Hepatocyte (in vitro differentiated cells): ENCODE data around the gene APLP1. TPM values are rescaled to one million over a fixed set of nuclear protein-coding genes. Genes with fewer than 3 reads are reported as not detected.

ENCODE experiments used
- DNase-seq: peaks from one replicate; pipeline ENCODE4 v3.0.0-alpha.2; 2016; ENCODE audit warnings: low spot score
- H2AFZ ChIP-seq: fragments of 200-600 bp; sonication (generic); 2 replicates; pipeline ENCODE4 v1.6.0; 2016; ENCODE audit warnings: antibody characterized with exemption, mild to moderate bottlenecking
- H3K27ac ChIP-seq: fragments of 200-600 bp; sonication (generic); 2 replicates; pipeline ENCODE4 v1.5.1; 2016; ENCODE audit warnings: mild to moderate bottlenecking
- H3K27me3 ChIP-seq: fragments of 200-600 bp; sonication (generic); 2 replicates; pipeline ENCODE4 v1.6.1; 2016
- H3K36me3 ChIP-seq: fragments of 200-600 bp; sonication (generic); replicated peaks from 2 replicates; pipeline ENCODE4 v1.5.1; 2016; ENCODE audit warnings: low read depth; ENCODE audit not compliant: insufficient read depth
- H3K4me1 ChIP-seq: fragments of 200-600 bp; sonication (generic); 2 replicates; pipeline ENCODE4 v1.5.1; 2016; ENCODE audit warnings: mild to moderate bottlenecking, moderate library complexity; ENCODE audit not compliant: insufficient read depth
- H3K4me2 ChIP-seq: fragments of 200-600 bp; sonication (generic); 2 replicates; pipeline ENCODE4 v1.6.0; 2016
- H3K4me3 ChIP-seq: fragments of 200-600 bp; sonication (generic); 2 replicates; pipeline ENCODE4 v1.5.1; 2016; ENCODE audit warnings: mild to moderate bottlenecking
- H3K79me2 ChIP-seq: fragments of 200-600 bp; sonication (generic); 2 replicates; pipeline ENCODE4 v1.6.0; 2017; ENCODE audit warnings: mild to moderate bottlenecking
- H3K9me2 ChIP-seq: fragments of 200-600 bp; sonication (generic); replicated peaks from 2 replicates; pipeline ENCODE4 v1.6.0; 2017; ENCODE audit warnings: mild to moderate bottlenecking; ENCODE audit not compliant: insufficient read depth
- H3K9me3 ChIP-seq: fragments of 200-600 bp; sonication (generic); 2 replicates; pipeline ENCODE4 v1.5.1; 2016; ENCODE audit warnings: low read depth, mild to moderate bottlenecking
- H4K20me1 ChIP-seq: fragments of 200-600 bp; sonication (generic); 2 replicates; pipeline ENCODE4 v1.6.0; 2016; ENCODE audit warnings: mild to moderate bottlenecking; ENCODE audit not compliant: insufficient read depth, poor library complexity, severe bottlenecking
- EZH2 ChIP-seq: fragments of 200-600 bp; sonication (generic); IDR thresholded peaks from 2 replicates; pipeline ENCODE4 v1.6.1; 2016; ENCODE audit warnings: antibody characterized with exemption, mild to moderate bottlenecking, borderline replicate concordance
- EZH2phosphoT487 ChIP-seq: fragments of 200-600 bp; sonication (generic); IDR thresholded peaks from one replicate; pipeline ENCODE4 v1.6.1; 2018; ENCODE audit warnings: antibody characterized with exemption, mild to moderate bottlenecking, low read depth, moderate library complexity; ENCODE audit not compliant: unreplicated experiment, severe bottlenecking
- WGBS: methylation state at CpG from one replicate; pipeline ENCODE4 v1.1.6; 2016; ENCODE audit warnings: low lambda C conversion rate; ENCODE audit errors: missing lambda C conversion rate; 5-methylcytosine and 5-hydroxymethylcytosine counted together
- polyA plus RNA-seq: library from polyadenylated mRNA; unstranded; fragments of >200 nt; fragmentation: Nextera tagmentation; extraction: Ambion mirVana; gene quantifications from 2 replicates; pipeline ENCODE4 v1.2.1, GENCODE V29; 2016
- total RNA-seq: library from RNA; depleted of rRNA; stranded (reverse); fragments of >200 nt; gene quantifications from 2 replicates; pipeline ENCODE4 v1.2.3, GENCODE V29; 2014
- TF ChIP-seq, protein P1 (sequence below): fragments of 200-600 bp; sonication (generic); IDR thresholded peaks from 2 replicates; pipeline ENCODE4 v1.5.1; 2016; ENCODE audit warnings: antibody characterized with exemption, mild to moderate bottlenecking; ENCODE audit not compliant: poor library complexity

Gene APLP1
- total and polyA plus RNA-seq, 2 experiments from 2014 or later: 29.0 to 115 TPM

DNA sequence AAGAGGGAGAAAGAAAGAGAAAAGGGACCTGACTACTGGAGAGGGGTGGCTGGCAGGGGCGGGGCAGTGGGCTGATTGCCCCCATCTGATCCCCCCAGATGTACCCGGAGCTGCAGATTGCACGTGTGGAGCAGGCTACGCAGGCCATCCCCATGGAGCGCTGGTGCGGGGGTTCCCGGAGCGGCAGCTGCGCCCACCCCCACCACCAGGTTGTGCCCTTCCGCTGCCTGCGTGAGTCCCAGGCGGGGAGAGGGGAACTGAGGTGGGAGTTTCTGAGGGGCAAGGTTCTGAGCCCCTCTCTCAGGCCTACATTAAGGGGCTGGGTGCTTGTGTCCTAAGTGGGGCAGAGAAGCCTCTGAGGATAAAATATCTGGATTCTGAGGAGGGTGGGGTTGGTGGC is 2.4 kb downstream of the APLP1 start:
- H3K27me3 ChIP-seq: peaks cover 12% of the 10 kb centered on the region

GRCh38 chr19:35871611-35872010 is 3.2 kb downstream of the APLP1 start:
- no peaks in the 10 kb centered on the region for H3K9me2 ChIP-seq
- no peaks in the 10 kb centered on the region for H3K36me3 ChIP-seq
- DNase-seq: no peak
- no peaks in the 10 kb centered on the region for H3K9me3 ChIP-seq
- H3K27me3 ChIP-seq: peaks cover 12% of the 10 kb centered on the region
- WGBS: 91% methylated on average over 12 of the region's 12 CpGs
- H2AFZ ChIP-seq: no peak overlapping the region
- TF ChIP-seq EZH2: no peak
- TF ChIP-seq, protein P1, sequence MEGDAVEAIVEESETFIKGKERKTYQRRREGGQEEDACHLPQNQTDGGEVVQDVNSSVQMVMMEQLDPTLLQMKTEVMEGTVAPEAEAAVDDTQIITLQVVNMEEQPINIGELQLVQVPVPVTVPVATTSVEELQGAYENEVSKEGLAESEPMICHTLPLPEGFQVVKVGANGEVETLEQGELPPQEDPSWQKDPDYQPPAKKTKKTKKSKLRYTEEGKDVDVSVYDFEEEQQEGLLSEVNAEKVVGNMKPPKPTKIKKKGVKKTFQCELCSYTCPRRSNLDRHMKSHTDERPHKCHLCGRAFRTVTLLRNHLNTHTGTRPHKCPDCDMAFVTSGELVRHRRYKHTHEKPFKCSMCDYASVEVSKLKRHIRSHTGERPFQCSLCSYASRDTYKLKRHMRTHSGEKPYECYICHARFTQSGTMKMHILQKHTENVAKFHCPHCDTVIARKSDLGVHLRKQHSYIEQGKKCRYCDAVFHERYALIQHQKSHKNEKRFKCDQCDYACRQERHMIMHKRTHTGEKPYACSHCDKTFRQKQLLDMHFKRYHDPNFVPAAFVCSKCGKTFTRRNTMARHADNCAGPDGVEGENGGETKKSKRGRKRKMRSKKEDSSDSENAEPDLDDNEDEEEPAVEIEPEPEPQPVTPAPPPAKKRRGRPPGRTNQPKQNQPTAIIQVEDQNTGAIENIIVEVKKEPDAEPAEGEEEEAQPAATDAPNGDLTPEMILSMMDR: no peak
- no peak for TF ChIP-seq EZH2phosphoT487
- no peaks in the 10 kb centered on the region for H3K79me2 ChIP-seq
- H4K20me1 ChIP-seq: no peaks in the 10 kb centered on the region
- no peak overlapping the region for H3K4me3 ChIP-seq
- H3K27ac ChIP-seq: no peak overlapping the region
- peaks cover 17% of the 10 kb centered on the region for H3K4me1 ChIP-seq
- no peak overlapping the region for H3K4me2 ChIP-seq

More for the DNA sequence above, 2.4 kb downstream of the APLP1 start:
- WGBS: 81% methylated on average over 10 of the region's 12 CpGs
- no peak for TF ChIP-seq EZH2phosphoT487
- no peak for TF ChIP-seq EZH2
- H3K4me3 ChIP-seq: no peak overlapping the region
- peaks cover 17% of the 10 kb centered on the region for H3K4me1 ChIP-seq
- no peak for DNase-seq
- no peaks in the 10 kb centered on the region for H3K79me2 ChIP-seq
- H3K4me2 ChIP-seq: no peak overlapping the region
- H3K9me3 ChIP-seq: no peaks in the 10 kb centered on the region
- no peak overlapping the region for H3K27ac ChIP-seq
- no peaks in the 10 kb centered on the region for H3K36me3 ChIP-seq
- H3K9me2 ChIP-seq: no peaks in the 10 kb centered on the region
- no peak overlapping the region for H2AFZ ChIP-seq
- H4K20me1 ChIP-seq: no peaks in the 10 kb centered on the region

DNA sequence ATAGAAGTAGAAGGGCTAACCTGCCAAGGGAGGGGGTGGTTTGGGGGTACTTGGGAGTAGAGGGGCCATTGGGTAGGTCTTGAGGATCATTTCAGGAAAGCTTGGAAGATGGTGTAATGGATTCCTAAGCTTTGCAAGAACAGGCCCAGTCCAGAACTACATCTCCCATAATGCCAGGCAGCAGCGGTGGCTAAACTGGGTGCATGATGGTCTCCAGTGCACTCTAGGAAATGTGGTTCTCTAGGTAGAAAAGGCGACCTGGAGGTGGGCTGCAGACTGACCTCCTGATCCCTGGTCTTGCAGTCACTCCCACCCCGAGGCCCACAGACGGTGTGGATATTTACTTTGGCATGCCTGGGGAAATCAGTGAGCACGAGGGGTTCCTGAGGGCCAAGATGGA is 3.8 kb downstream of the APLP1 start:
- H4K20me1 ChIP-seq: no peaks in the 10 kb centered on the region
- H3K27me3 ChIP-seq: peaks cover 12% of the 10 kb centered on the region
- no peak overlapping the region for H3K4me3 ChIP-seq
- DNase-seq: no peak
- no peaks in the 10 kb centered on the region for H3K36me3 ChIP-seq
- no peak overlapping the region for H3K27ac ChIP-seq
- no peaks in the 10 kb centered on the region for H3K9me2 ChIP-seq
- no peaks in the 10 kb centered on the region for H3K9me3 ChIP-seq
- H2AFZ ChIP-seq: no peak overlapping the region
- no peaks in the 10 kb centered on the region for H3K79me2 ChIP-seq
- H3K4me2 ChIP-seq: no peak overlapping the region
- H3K4me1 ChIP-seq: peaks cover 17% of the 10 kb centered on the region
- 79% methylated on average over 5 of the region's 5 CpGs for WGBS
- TF ChIP-seq EZH2: no peak
- TF ChIP-seq, protein P1: no peak
- no peak for TF ChIP-seq EZH2phosphoT487

- DNase-seq: no peak
- Histone ChIP-seq H3K36me3 (no peaks in the 10 kb centered on the region), H3K9me2 (no peaks in the 10 kb centered on the region), H3K27ac (no peak overlapping the region), H3K79me2 (no peaks in the 10 kb centered on the region), H3K4me3 (no peak overlapping the region), H2AFZ (no peak overlapping the region), H3K27me3 (no peaks in the 10 kb centered on the region), H4K20me1 (no peaks in the 10 kb centered on the region), H3K4me1 (peaks cover 7% of the 10 kb centered on the region), H3K4me2 (no peak overlapping the region), H3K9me3 (no peaks in the 10 kb centered on the region)
- 95% methylated on average over 32 of the region's 32 CpGs for WGBS
- no peak for TF ChIP-seq EZH2
- no peak for TF ChIP-seq EZH2phosphoT487
- TF ChIP-seq, protein P1: no peak
Measured at GRCh38 chr19:35874392-35874930, 6.1 kb downstream of the APLP1 start.
